ENCODE data around the gene EPN1.

DNA sequence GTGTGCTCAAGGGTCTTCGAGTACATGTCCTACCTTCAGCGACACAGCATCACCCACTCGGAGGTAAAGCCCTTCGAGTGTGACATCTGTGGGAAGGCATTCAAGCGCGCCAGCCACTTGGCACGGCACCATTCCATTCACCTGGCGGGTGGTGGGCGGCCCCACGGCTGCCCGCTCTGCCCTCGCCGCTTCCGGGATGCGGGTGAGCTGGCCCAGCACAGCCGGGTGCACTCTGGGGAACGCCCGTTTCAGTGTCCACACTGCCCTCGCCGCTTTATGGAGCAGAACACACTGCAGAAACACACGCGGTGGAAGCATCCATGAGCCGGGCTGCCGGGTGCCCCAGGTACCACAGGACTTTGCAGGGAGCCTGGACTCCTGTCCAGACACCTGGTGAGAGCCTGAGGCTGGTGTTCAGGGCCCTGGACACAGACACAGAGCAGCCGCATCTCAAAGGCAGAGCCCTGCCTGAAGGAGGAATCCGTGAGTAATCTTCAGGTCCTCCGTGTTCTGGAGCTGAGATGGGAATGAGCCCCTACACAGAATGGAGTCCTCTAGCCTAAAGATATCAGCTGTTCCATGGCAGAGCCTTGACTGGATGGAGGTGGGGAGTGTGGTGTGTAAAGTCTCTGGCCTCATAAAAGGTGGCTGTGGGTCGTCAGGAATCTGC is 30.0 kb upstream of the EPN1 start:
- TF ChIP-seq, protein P1, sequence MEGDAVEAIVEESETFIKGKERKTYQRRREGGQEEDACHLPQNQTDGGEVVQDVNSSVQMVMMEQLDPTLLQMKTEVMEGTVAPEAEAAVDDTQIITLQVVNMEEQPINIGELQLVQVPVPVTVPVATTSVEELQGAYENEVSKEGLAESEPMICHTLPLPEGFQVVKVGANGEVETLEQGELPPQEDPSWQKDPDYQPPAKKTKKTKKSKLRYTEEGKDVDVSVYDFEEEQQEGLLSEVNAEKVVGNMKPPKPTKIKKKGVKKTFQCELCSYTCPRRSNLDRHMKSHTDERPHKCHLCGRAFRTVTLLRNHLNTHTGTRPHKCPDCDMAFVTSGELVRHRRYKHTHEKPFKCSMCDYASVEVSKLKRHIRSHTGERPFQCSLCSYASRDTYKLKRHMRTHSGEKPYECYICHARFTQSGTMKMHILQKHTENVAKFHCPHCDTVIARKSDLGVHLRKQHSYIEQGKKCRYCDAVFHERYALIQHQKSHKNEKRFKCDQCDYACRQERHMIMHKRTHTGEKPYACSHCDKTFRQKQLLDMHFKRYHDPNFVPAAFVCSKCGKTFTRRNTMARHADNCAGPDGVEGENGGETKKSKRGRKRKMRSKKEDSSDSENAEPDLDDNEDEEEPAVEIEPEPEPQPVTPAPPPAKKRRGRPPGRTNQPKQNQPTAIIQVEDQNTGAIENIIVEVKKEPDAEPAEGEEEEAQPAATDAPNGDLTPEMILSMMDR (IDR thresholded peaks at IDR 0.05 in 4 of 5, conservative IDR thresholded peaks at IDR 0.05 in 1 of 5) = no peak
- TF ChIP-seq POLR2A (IDR thresholded peaks at IDR 0.05) = no peak

All from gastrocnemius medialis (tissue), 4 donors.